GM12875 (cell line): ENCODE measurements around the gene PTPN14.

Source experiments
- H3K4me3 ChIP-seq: one replicate; pipeline ENCODE4 v1.5.1; 2011; ENCODE audit warnings: low read depth, low read length, control low read depth
- TF ChIP-seq, protein P1 (sequence below): IDR thresholded peaks from 2 replicates; pipeline ENCODE4 v1.5.1; 2011; ENCODE audit warnings: low read depth, mild to moderate bottlenecking, control low read depth, inconsistent platforms, low read length, moderate library complexity, borderline replicate concordance; ENCODE audit not compliant: insufficient read depth

PTPN14 gene

DNA sequence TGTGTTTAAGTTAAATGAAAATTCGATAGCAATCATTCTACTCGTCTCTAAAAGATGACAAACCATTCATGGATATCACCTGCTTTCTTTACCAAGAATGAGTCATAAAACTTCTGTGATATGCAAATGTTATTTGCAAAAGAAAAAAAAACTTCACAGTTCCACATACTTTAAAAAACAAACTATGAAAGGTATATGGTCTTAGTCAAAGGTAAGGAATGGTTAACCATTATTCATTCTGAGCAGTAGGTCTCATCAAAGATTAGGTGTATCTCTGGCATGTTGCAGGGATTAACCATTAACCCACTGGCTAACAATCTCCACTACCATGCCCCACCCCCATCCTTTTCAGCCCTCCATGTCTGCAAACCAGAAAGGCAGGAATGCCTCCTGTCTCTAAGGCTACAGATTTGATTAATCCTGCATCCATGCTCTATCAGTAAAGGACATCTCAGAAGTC, 44.4 kb downstream of the PTPN14 start:
- TF ChIP-seq, protein P1, sequence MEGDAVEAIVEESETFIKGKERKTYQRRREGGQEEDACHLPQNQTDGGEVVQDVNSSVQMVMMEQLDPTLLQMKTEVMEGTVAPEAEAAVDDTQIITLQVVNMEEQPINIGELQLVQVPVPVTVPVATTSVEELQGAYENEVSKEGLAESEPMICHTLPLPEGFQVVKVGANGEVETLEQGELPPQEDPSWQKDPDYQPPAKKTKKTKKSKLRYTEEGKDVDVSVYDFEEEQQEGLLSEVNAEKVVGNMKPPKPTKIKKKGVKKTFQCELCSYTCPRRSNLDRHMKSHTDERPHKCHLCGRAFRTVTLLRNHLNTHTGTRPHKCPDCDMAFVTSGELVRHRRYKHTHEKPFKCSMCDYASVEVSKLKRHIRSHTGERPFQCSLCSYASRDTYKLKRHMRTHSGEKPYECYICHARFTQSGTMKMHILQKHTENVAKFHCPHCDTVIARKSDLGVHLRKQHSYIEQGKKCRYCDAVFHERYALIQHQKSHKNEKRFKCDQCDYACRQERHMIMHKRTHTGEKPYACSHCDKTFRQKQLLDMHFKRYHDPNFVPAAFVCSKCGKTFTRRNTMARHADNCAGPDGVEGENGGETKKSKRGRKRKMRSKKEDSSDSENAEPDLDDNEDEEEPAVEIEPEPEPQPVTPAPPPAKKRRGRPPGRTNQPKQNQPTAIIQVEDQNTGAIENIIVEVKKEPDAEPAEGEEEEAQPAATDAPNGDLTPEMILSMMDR: no peak

DNA sequence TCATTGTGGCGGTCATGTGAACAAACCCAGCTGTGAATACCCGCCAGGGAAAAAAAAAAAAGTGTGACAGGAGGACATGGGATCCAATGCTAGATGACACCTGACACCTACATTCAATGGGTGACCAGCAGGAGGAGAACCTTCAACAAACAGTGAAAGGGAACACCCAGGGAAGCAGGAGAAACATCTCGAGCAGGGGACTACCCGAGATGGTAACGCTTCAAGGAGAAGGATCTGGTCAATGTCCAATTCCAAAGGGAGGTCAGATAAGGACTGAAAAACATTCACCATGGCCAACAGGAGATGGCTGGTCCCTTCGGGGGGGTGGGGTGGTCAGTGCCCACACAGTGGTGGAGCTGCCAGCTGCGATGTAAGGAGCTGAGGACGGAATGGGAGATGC, 46.3 kb downstream of the PTPN14 start:
- TF ChIP-seq, protein P1: no peak
- H3K4me3 ChIP-seq: no peak overlapping the region

More for the DNA sequence above, 44.4 kb downstream of the PTPN14 start:
- no peak overlapping the region for H3K4me3 ChIP-seq

DNA sequence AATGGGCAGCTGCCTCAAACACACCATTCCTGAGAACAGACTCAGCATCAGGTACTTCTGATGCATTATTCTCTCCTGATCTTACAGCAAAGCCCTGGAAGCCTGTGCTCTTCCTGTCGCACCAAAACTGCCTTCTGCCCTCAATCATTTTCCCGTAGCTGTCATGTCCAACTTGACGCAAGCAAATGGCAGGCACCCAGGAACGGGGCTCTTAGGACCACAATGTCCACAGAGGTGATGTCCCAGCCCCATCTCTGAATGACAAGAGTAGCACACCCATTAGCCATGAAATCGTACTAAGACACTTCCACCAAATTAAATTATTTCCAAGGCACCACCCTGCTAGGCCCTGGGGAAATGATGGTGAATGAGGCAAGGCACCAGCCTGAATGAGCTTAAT, 47.1 kb downstream of the PTPN14 start:
- no peak overlapping the region for H3K4me3 ChIP-seq
- TF ChIP-seq, protein P1: no peak

DNA sequence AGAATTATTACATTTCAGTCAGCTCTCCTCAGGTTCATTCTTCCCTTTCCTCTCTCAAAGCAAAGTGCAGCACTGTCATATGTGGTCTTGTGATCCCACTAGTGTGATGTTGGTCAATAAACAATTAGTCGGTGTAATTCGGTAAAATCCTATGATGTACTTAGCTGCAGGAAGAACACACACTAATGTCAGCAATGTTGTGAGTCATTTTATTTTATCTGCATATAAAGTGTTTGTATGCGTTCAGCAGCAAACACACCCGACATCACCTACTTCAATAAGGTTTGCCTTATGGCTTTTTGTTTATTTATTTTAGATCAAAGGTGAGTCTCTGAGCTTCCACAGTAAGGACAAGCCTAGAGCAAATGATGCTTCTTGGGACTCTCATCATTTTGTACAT, 47.8 kb downstream of the PTPN14 start:
- H3K4me3 ChIP-seq: no peak overlapping the region
- TF ChIP-seq, protein P1: no peak

DNA sequence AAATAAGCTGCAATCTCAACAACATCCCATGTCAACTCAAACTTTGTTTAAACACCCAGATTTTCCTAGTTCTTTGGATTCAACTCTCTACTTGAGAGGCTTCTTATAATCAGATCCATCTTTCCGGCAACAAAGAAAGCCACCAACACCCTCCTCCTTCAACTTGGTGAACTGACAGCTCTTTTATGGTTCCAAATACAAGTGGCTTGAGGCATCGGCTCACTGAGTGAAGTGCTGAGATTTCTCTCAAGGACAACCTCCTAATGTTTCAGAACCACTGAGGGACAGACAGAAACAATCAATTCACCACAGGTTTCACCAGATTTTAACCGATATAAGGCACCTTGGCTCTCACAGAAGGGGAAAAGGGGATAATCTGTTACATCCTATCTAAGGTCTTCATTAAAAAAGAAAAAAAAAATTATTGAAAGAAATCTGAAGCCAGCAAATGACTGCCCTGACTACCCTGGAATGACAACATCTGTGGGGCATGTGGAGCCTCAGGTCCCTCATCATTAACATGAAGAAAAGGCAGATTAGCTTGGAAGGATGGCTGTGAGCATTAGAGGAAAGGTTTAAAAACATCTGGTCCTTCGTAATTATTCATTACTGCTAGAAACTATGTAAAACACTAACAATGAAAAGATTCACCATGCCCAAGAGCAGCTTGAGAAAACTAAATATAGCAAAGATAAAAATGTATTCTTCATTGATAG, 50.9 kb downstream of the PTPN14 start:
- no peak overlapping the region for H3K4me3 ChIP-seq
- TF ChIP-seq, protein P1: no peak

DNA sequence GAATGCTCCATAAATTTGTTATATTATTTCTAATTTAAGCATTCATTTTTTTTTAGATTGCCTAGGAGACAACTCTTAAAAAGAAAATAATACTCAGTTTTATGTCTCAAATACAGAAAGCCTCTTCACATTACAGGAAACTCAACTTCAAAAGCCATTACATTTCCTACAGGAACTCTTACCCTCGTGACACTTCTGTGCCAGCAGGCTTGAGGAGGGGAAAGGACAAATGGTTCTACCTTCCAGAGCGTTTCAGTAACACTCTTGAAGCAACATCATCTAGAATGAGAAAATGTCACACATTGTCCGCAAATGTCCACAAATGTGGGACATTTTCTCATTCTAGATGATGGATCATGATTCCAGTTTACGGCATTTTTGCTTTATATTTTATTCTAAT, 51.7 kb downstream of the PTPN14 start:
- TF ChIP-seq, protein P1: no peak
- H3K4me3 ChIP-seq: no peak overlapping the region

DNA sequence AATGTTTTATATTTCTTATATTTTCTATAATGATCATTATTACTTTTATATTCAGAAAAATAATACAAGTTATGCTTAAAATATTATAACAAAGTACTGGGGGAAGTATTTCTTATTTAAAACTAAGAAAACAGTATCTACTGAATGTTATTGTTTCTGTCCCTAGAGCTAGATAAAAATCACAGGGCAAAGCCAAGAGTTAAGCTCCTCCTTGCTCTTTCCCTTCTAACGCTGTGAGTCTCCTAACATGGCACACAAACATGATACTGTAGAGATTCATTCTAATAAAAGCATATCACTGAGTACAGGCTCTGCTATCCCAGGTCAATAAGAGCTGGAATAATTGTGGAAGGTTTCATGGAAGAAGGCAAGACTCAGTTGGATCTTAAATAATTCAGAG, 53.4 kb downstream of the PTPN14 start:
- TF ChIP-seq, protein P1: no peak
- H3K4me3 ChIP-seq: no peak overlapping the region
